Renal pelvis (tissue), 12 donors: Measurements from ENCODE around the gene FKBP1C. TPM values are rescaled to one million over a fixed set of nuclear protein-coding genes. Genes with fewer than 3 reads are reported as not detected.
"Not testable (repeated sequence)": the region's sequence is repeated elsewhere in the genome, so short reads cannot be mapped to it uniquely, and the experiment has no call there.

Source experiments
- DNase-seq: peaks from one replicate; pipeline ENCODE4 v3.0.0-alpha.2; 2013
- long read RNA-seq, 16 experiments: transcript quantifications; one replicate each; lab custom pipeline, GENCODE V29; 2026
- polyA plus RNA-seq, 3 donors: library from polyadenylated mRNA; unstranded; fragments of 120-200 nt; gene quantifications; one replicate each; pipeline ENCODE4 v1.2.1, GENCODE V29; 2013; ENCODE audit not compliant: insufficient read length in 3 of 3

Gene FKBP1C
- 1 to 10 TPM in 2 of 3 donors, under 1 TPM in 1; 0.63 to 2.5 (median 2.5) TPM for polyA plus RNA-seq
- long read RNA-seq, donor 1, transcript FKBP1C-201 (1 exons, 1,579 nt): major isoform, 27 of 27 reads
- long read RNA-seq, donor 1, partial matches to known transcripts: 0 of 27 reads
- long read RNA-seq, donor 1, other reads (novel, unspliced or antisense): 0 of 27 reads
- long read RNA-seq, donor 2, transcript FKBP1C-201 (1 exons, 1,579 nt): major isoform, 15 of 15 reads
- long read RNA-seq, donor 2, partial matches to known transcripts: 0 of 15 reads
- long read RNA-seq, donor 2, other reads (novel, unspliced or antisense): 0 of 15 reads
- long read RNA-seq, donor 3, transcript FKBP1C-201 (1 exons, 1,579 nt): major isoform, 33 of 33 reads
- long read RNA-seq, donor 3, partial matches to known transcripts: 0 of 33 reads
- long read RNA-seq, donor 3, other reads (novel, unspliced or antisense): 0 of 33 reads
- long read RNA-seq, donor 4, transcript FKBP1C-201 (1 exons, 1,579 nt): major isoform, 28 of 28 reads
- long read RNA-seq, donor 4, partial matches to known transcripts: 0 of 28 reads
- long read RNA-seq, donor 4, other reads (novel, unspliced or antisense): 0 of 28 reads
- long read RNA-seq, donor 5, transcript FKBP1C-201 (1 exons, 1,579 nt): major isoform, 11 of 11 reads
- long read RNA-seq, donor 5, partial matches to known transcripts: 0 of 11 reads
- long read RNA-seq, donor 5, other reads (novel, unspliced or antisense): 0 of 11 reads
- long read RNA-seq, donor 6, transcript FKBP1C-201 (1 exons, 1,579 nt): major isoform, 26 of 26 reads
- long read RNA-seq, donor 6, partial matches to known transcripts: 0 of 26 reads
- long read RNA-seq, donor 6, other reads (novel, unspliced or antisense): 0 of 26 reads
- long read RNA-seq, donor 7, transcript FKBP1C-201 (1 exons, 1,579 nt): major isoform, 25 of 25 reads
- long read RNA-seq, donor 7, partial matches to known transcripts: 0 of 25 reads
- long read RNA-seq, donor 7, other reads (novel, unspliced or antisense): 0 of 25 reads
- long read RNA-seq, donor 8, transcript FKBP1C-201 (1 exons, 1,579 nt): major isoform, 15 of 15 reads
- long read RNA-seq, donor 8, partial matches to known transcripts: 0 of 15 reads
- long read RNA-seq, donor 8, other reads (novel, unspliced or antisense): 0 of 15 reads
- long read RNA-seq, donor 9, transcript FKBP1C-201 (1 exons, 1,579 nt): major isoform, 42 of 42 reads
- long read RNA-seq, donor 9, partial matches to known transcripts: 0 of 42 reads
- long read RNA-seq, donor 9, other reads (novel, unspliced or antisense): 0 of 42 reads
- long read RNA-seq, donor 10, transcript FKBP1C-201 (1 exons, 1,579 nt): major isoform, 29 of 29 reads
- long read RNA-seq, donor 10, partial matches to known transcripts: 0 of 29 reads
- long read RNA-seq, donor 10, other reads (novel, unspliced or antisense): 0 of 29 reads
- long read RNA-seq, donor 11, transcript FKBP1C-201 (1 exons, 1,579 nt): major isoform, 10 of 10 reads
- long read RNA-seq, donor 11, partial matches to known transcripts: 0 of 10 reads
- long read RNA-seq, donor 11, other reads (novel, unspliced or antisense): 0 of 10 reads
- long read RNA-seq, donor 12, transcript FKBP1C-201 (1 exons, 1,579 nt): major isoform, 29 of 29 reads
- long read RNA-seq, donor 12, partial matches to known transcripts: 0 of 29 reads
- long read RNA-seq, donor 12, other reads (novel, unspliced or antisense): 0 of 29 reads
- long read RNA-seq, donor 13, transcript FKBP1C-201 (1 exons, 1,579 nt): major isoform, 16 of 16 reads
- long read RNA-seq, donor 13, partial matches to known transcripts: 0 of 16 reads
- long read RNA-seq, donor 13, other reads (novel, unspliced or antisense): 0 of 16 reads
- long read RNA-seq, donor 14, transcript FKBP1C-201 (1 exons, 1,579 nt): major isoform, 47 of 47 reads
- long read RNA-seq, donor 14, partial matches to known transcripts: 0 of 47 reads
- long read RNA-seq, donor 14, other reads (novel, unspliced or antisense): 0 of 47 reads
- long read RNA-seq, donor 15, transcript FKBP1C-201 (1 exons, 1,579 nt): major isoform, 22 of 22 reads
- long read RNA-seq, donor 15, partial matches to known transcripts: 0 of 22 reads
- long read RNA-seq, donor 15, other reads (novel, unspliced or antisense): 0 of 22 reads
- long read RNA-seq, donor 16, transcript FKBP1C-201 (1 exons, 1,579 nt): major isoform, 42 of 42 reads
- long read RNA-seq, donor 16, partial matches to known transcripts: 0 of 42 reads
- long read RNA-seq, donor 16, other reads (novel, unspliced or antisense): 0 of 42 reads

DNA sequence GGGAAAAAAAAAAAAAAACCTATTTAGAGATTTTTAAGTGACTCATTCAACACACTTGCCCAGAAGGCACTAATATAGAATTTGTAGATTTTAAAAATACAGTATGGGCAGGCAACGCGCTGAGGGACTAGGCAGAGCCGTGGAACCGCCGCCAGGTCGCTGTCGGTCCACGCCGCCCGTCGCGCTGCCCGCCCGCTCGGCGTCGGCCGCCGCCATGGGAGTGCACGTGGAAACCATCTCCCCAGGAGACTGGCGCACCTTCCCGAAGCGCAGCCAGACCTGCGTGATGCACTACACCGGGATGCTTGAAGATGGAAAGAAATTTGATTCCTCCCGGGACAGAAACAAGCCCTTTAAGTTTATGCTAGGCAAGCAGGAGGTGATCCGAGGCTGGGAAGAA, at the start of gene FKBP1C:
TSS of gene FKBP1C (plus strand) at position 127 of the 400 bp plus-strand sequence.
- DNase-seq: not testable (repeated sequence)

DNA sequence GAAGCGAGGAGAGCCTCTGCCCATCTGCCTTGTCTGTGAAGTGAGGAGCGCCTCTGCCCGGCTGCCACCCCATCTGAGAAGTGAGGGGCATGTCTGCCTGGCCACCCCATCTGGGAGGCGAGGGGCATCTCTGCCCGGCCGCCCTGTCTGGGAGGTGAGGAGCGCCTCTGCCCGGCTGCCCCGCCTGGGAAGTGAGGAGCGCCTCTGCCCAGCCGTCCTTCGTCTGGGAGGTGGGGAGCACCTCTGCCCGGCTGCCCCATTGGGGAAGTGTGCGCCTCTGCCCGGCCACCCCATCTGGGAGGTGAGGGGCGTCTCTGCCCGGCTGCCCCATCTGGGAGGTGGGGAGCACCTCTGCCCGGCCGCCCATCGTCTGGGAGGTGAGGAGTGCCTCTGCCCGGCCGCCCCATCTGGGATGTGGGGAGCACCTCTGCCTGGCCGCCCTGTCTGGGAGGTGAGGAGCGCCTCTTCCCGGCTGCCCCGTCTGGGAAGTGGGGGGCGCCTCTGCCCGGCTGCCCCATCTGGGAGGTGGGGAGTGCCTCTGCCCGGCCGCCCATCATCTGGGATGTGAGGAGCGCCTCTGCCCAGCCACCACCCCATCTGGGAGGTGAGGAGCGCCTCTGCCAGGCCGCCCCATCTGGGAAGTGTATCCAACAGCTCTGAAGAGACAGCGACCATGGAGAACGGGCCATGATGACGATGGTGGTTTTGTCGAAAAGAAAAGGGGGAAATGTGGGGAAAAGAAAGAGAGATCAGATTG, 47.0 kb upstream of the FKBP1C start:
- DNase-seq: not testable (repeated sequence)

DNA sequence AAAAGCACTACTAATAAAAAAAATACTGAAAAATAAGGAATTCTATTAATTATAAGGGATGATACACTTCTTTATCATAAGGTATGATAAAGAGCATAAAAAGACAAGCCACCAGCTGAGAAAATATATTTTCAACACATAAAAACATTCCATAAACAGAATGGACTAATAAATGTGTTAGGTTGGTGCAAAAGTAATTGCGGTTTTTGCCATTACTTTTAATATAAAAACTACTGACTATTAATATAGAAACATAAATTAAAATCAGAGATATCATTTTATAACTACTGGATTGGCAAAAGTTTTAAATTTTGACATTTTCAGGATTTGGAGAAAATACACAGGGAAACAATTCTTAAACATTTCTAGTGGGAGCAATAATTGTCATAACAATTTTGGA, 37.1 kb upstream of the FKBP1C start:
- no peak for DNase-seq

DNA sequence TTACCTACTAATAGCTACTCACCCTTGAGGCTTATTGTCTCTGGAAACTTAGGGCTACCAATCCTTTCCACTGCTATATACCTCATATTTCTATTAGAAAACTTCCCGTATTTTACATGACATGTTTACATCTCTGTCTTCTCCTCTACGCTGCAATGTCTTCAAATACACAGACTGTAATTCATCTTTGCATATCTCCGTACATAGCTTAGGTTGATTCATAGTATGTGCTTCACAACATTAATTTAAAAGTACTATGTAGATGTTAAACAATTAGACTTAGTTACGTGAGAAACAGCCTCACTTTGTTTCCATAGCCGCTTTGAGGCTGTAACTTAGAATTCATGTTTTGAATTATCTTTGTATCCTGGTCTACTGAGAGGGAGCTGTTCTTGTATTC, 35.1 kb upstream of the FKBP1C start:
- DNase-seq: no peak

DNA sequence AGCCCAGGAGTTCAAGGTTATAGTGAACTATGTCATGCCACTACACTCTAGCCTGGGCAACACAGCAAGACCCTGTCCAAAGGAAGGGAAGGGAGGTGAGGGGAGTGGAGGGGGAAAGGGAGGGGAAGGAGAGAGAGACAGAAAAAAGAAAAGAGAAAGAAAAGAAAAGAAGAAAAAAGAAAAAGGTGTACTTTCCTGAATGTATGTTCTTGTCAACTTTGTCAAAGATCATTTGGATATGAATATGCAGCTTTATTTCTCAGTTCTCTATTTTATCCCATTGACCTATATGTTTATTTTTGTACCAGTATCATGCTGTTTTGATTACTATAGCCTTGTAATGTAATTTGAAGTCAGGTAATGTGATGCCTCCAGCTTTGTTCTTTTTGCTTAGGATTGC, 30.9 kb upstream of the FKBP1C start:
- no peak for DNase-seq

DNA sequence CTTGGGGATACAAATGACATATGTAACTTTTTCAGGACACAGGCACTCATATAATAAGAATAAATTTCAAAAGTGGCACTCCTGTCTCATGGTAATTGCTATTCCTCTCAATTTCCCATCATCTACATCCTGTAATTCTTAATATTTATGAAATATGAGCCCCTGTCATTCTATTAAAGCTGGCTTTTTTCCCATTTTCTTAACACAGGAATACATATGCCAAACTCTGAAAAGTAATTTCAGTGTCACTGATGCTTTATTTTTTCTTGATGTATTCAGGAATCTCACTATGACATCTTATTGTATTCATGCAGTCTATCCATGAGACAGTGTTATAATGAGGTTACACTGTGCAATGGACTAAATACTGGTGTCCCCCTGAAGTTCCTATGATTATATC, 24.3 kb upstream of the FKBP1C start:
- no peak for DNase-seq

DNA sequence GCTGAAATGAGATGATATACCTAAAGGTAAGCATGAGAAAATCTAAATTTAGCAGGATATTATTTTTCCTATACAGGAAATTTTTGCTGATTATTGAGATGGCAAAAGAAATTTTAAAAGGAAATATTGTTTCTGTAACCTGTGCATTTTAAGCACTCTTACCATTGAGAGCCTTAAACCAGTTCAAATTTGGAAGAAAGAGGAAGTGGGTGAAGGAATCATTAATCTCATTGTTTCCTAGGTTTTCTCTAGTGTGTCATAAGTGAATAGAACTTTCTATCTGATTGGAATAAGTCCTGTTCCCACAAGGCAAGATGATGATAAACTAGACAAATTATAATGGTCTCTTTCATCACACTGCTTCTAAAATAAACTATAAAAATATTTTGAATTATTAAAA, 22.4 kb upstream of the FKBP1C start:
- no peak for DNase-seq

DNA sequence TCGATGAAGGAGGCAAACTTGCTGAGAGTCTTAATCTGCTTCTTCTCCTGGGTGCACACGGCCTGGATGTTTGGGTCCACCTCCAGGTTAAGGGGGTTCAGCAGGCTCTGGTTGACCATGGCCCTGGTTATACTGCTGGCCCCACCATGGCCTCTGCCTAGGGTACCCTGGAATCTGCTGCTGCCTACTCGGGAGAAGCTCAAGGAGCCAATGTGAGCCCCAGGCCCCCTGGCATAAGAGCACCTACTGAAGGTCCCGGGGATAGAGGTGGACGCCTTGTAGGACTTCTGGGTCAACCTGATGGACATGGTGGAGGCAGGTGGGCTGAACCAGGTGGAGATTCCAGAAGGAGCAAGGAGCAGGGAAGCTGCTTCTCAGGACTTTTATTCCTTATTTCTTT, 17.9 kb upstream of the FKBP1C start:
- no peak for DNase-seq

DNA sequence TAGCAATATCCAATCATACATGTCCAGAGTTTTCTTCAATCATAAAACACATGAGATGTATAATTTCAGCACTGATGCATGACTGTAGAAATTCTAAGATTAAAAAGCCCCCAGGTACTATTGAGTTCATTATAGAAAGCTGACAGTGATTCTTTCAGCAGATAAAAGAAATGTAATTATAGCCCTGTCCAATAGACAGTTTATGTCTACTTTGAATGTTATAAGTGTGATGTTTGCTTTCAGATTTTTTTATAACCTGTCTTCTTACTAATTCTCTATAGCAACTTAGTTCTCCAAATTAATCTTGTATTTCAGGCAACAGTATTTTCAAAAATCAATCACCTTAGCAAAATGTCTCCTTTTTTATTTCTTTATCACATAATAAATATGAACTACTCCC, 13.5 kb upstream of the FKBP1C start:
- no peak for DNase-seq

DNA sequence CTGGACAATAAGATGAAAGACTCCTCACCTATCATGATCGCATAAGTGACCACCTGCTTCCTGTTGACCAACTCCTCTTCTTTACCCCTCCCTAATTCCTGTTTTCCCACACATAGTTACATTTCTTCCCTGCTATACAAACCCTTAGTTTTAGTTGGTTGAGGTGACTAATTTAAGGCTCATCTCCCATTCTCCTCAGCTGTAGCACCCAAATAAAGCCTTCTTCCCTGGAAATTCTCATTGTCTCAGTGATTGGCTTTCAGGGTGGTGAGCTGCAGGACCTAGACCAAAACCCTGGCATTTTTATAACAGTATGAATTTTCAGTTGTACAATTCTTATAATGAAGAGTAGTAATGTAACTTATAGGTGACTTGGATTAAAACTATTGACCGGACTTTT, 2.1 kb downstream of the FKBP1C start:
- no peak for DNase-seq

DNA sequence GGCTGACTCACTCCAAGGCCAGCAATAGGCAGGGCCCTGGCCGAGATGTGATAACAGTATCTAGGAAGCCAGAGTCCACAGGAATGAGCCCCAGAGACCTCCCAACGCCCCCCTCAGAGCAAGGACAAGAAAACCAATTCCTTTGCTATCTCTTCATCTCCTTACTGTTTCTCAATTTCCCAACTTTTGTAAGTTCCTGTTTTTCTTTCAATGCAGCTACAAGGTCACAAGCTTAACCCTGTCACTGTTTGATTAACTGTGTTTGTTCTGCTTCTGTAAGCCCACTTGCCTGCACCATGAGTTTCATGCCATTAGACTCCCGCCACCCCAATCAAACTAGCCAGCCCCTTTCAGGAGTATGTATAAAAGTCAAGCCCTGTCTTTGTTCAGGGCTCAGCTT, 3.5 kb downstream of the FKBP1C start:
- DNase-seq: no peak

DNA sequence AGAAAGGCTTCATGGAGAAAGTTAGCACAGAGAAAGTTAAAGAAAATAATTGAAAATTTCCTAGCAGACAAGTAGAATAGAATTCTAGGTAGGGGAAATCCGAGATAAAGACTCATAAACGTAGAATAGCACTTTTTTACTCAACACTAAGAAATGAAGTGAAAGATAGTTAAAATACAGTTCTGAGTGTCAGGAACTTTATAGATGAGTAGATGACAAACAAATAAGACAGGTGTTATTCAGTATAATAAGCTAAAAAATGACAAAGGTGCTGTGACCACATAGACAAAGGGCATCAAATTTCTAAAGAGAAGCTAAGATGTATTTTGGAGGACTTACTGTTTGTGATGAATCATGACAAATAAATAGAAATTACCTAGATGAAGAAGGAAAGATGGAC, 12.9 kb downstream of the FKBP1C start:
- DNase-seq: no peak

DNA sequence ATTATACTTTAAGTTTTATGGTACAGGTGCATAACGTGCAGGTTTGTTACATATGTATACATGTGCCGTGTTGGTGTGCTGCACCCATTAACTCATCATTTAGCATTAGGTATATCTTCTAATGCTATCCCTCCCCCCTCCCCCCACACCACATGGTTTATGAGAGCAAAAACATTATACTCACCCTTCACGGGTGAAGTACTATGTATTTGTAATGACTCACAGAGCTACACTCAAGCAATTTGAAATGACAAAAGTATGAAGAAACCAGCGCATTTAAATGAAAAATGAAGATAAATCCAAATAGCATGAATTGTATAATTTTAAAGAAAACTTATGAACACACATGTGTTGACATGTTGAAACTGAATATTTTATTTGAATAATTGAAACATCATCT, 14.7 kb downstream of the FKBP1C start:
- not testable (repeated sequence) for DNase-seq

DNA sequence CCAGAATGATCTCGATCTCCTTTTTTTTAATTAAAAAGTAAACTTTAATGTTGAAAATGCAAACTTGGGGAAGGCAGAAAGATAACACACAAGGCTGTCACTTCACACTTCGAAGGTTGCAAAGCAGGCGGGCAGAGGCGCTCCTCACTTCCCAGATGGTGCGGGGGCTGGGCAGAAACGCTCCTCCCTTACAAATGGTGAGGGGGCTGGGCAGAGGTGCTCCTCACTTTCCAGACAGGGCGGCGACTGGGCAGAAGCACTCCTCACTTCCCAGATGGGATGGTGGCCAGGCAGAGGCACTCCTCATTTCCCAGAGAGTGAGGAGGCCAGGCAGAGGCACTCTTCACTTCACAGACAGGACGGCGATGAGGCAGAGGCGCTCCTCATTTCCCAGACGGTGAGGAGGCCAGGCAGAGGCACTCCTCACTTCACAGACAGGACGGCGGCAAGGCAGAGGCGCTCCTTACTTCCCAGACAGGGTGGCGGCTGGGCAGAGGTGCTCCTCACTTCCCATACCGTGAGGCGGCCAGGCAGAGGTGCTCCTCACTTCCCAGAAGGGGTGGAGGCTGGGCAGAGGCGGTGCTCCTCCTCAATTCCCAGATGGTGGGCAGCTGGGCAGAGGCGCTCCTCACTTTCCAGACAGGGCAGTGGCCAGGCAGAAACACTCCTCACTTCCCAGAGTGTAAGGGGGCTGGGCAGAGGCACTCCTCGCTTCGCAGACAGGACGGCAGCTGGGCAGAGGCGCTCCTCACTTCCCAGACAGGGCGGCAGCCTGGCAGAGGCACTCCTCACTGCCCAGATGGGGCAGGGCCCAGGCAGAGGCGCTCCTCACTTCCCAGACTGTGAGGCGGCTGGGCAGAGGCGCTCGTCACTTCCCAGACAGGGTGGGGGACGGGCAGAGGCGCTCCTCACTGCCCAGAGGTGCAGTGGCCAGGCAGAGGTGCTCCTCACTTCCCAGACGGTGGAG, 16.9 kb downstream of the FKBP1C start:
- DNase-seq: not testable (repeated sequence)

DNA sequence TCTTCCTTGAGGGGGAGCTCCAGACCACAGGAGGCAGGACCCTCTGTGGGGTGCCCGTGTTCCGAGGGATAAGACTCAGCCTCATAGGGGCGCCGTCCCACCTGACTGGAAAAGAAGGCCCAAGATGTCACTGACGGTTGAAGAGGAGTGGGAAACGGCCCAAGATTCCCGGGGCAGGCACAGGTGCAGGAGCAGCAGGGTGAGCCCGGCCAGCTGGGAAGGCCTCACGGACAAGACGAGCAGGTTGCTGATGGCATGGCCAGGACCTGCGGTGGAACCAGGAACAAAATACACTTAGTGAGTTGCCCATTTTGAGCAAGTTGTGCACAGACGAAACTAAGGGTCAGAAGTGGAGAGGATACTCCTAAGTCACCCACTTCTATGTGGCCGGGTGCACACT, 18.8 kb downstream of the FKBP1C start:
- not testable (repeated sequence) for DNase-seq

DNA sequence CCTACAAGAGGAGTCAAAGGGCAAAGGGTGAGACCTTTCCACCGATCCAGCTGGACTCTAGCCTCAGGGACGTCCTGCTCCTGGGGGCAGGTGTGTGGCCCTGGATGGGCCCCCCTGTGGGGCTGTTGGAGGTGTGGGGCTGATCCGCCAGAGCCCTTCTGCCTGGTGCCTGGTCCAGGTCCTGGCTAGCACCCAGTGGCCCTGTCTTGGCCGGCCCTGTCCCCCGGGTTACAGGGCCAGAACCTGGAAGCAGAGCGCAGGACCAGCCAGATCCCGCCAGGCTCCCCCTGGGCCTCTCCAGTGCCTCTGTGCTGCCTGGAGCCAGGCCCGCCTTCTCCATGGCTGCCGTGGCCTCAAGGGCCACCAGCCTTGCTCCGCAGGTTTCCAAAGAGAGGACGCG, 19.2 kb downstream of the FKBP1C start:
- DNase-seq: not testable (repeated sequence)

DNA sequence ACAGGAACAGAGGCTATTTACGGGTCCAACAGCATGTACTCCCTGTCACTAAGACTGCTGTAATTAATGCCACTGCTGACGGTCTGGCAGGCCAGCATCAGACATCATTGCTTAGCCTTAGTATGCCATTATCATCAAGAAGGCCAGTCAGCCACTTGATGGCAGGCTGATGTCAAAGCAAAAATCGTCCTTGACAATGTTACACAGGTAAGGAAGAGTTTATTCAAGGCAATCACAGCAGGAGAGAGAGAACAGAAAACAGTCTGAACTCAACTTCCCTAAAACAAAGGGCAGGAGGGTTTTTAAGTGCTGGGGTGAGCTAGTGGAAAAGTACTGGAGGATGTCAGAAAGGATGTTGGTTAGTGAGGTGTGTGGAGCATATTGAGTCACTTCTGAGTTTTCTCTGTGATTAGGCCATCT, 25.1 kb downstream of the FKBP1C start:
- DNase-seq: no peak

DNA sequence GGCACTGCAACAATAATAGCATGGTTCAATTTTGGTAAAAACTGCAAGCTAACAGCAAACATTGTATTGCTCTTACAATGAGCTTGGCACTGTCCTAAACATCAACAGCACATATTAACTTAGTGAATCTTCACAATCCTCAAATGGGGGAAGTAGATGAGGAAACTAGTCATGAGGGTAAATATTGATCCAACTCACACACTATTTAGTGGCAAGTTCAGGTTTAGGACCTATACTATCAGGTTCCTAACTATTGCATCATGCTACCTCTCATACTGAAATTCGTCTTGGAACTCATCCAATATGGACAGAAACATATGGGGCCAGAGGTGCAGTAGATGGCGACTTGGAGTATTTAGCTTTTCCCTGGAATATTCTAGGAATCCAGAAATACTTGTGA, 34.2 kb downstream of the FKBP1C start:
- DNase-seq: no peak
